ENCODE results near the gene TUBA1C. TPM values are rescaled to one million over a fixed set of nuclear protein-coding genes. Genes with fewer than 3 reads are reported as not detected.

TUBA1C gene
- total and polyA plus RNA-seq, 9 of the 15 experiments (the other 6 are each of a cell fraction or from before 2014, with no cell fraction given), result 755 to 3,012 (median 914) TPM

GRCh38 chr12:49322367-49322707 lies 57.5 kb downstream of the TUBA1C start (continued):
- TF ChIP-seq NR2C2 (CRISPR knock-in tag; IDR thresholded peaks at IDR 0.05), result 0 out of 2 replicates have a peak, but pooled peaks have one; percentile 4
- no peak; the same call in 1 of the 2 replicates for TF ChIP-seq NR2C2 (tag; IDR thresholded peaks at IDR 0.05)
- TF ChIP-seq BCOR (IDR thresholded peaks at IDR 0.05), result peak; percentile 81; the same call in 1 of the 2 replicates
- no peak for TF ChIP-seq CHAMP1 (IDR thresholded peaks at IDR 0.05)
- 0 out of 2 replicates have a peak, but pooled peaks have one; percentile 1 for TF ChIP-seq CTBP1 (IDR thresholded peaks at IDR 0.05; ENCODE audit: borderline replicate concordance)
- no peak for TF ChIP-seq MTA1 (IDR thresholded peaks at IDR 0.05; ENCODE audit: borderline replicate concordance)
- no peak for TF ChIP-seq ZNF77 (CRISPR knock-in tag; IDR thresholded peaks at IDR 0.05)
- no peak for TF ChIP-seq MECOM (CRISPR knock-in tag; IDR thresholded peaks at IDR 0.05)
- no peak for TF ChIP-seq NFATC3 (IDR thresholded peaks at IDR 0.05)
- no peak for TF ChIP-seq SMC3 (conservative IDR thresholded peaks at IDR 0.05; ENCODE audit: insufficient read depth, low read depth, low read length)
- TF ChIP-seq TGIF2 (CRISPR knock-in tag; IDR thresholded peaks at IDR 0.05), result no peak
- TF ChIP-seq NFIX (CRISPR knock-in tag; IDR thresholded peaks at IDR 0.05; ENCODE audit: low read depth), result no peak
- no peak for TF ChIP-seq ETV1 (tag; conservative IDR thresholded peaks at IDR 0.05; ENCODE audit: low read depth)
- no peak for TF ChIP-seq NCOA4 (IDR thresholded peaks at IDR 0.05; ENCODE audit: partially characterized antibody)
- no peak for TF ChIP-seq PKNOX1 (IDR thresholded peaks at IDR 0.05)
- TF ChIP-seq RNF2 (IDR thresholded peaks at IDR 0.05), result no peak
- TF ChIP-seq ZNF57 (CRISPR knock-in tag; IDR thresholded peaks at IDR 0.05), result no peak
- no peak for TF ChIP-seq CEBPZ (IDR thresholded peaks at IDR 0.05; ENCODE audit: borderline replicate concordance, low read depth, low read length)
- peak; percentile 84; the same call in 1 of the 2 replicates for TF ChIP-seq SMARCA5 (IDR thresholded peaks at IDR 0.05)
- no peak for TF ChIP-seq ZNF280A (IDR thresholded peaks at IDR 0.05; ENCODE audit: low read depth, partially characterized antibody)
- TF ChIP-seq GTF2E2 (tag; IDR thresholded peaks at IDR 0.05), result 0 out of 2 replicates have a peak, but pooled peaks have one; percentile 46
- TF ChIP-seq ZNF143 (CRISPR knock-in tag; IDR thresholded peaks at IDR 0.05), result no peak
- no peak for TF ChIP-seq FOXA1 (IDR thresholded peaks at IDR 0.05; ENCODE audit: borderline replicate concordance)
- TF ChIP-seq MCM5 (IDR thresholded peaks at IDR 0.05; ENCODE audit: low read depth), result no peak
- TF ChIP-seq TRIM28 (IDR thresholded peaks at IDR 0.05), result no peak

All from K562 (cell line).